CD4-positive, alpha-beta T cell treated with Interleukin-17A for 1 hour (primary cell): Measurements from ENCODE around the gene SSNA1.

ENCODE experiments used
- DNase-seq: peaks from one replicate; pipeline ENCODE4 v3.0.0-alpha.2; 2020

The SSNA1 gene

GRCh38 chr9:137188490-137189296 lies at the start of gene SSNA1, which contains the start of gene ANAPC2:
Gene SSNA1, plus strand, starts transcription at chr9:137188676. Its CDS starts 51 bp downstream, at chr9:137188727.
Gene ANAPC2, minus strand, starts transcription at chr9:137188560. Its CDS starts 28 bp downstream, at chr9:137188532.
- peak; percentile 92 for DNase-seq

DNA sequence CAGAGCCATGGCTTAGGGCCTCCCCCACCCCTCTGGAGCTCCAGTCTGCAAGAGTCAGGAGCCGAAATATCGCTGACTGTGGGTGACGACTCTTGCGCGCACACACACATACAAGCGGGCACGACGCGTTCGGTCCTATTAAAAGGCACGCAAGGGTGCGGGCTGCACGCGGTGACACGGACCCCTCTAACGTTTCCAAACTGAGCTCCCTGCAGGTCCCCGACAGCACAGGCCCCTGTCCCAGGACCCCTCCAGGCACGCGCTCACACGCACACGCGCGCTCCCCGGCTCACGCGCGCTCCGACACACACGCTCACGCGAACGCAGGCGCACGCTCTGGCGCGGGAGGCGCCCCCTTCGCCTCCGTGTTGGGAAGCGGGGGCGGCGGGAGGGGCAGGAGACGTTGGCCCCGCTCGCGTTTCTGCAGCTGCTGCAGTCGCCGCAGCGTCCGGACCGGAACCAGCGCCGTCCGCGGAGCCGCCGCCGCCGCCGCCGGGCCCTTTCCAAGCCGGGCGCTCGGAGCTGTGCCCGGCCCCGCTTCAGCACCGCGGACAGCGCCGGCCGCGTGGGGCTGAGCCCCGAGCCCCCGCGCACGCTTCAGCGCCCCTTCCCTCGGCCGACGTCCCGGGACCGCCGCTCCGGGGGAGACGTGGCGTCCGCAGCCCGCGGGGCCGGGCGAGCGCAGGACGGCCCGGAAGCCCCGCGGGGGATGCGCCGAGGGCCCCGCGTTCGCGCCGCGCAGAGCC lies 49.6 kb upstream of the SSNA1 start, which contains the start of gene GRIN1:
Gene GRIN1 (plus strand): TSS at position 433 of the 746 bp plus-strand sequence. CDS start 333 bp downstream, outside the sequence.
- peak; percentile 16 for DNase-seq

GRCh38 chr9:137139468-137140150 lies 48.9 kb upstream of the SSNA1 start:
- no peak for DNase-seq

- no peak for DNase-seq
Observed at GRCh38 chr9:137140151-137141012, 48.1 kb upstream of the SSNA1 start.

- DNase-seq = no peak
Observed at GRCh38 chr9:137141050-137141810, 47.2 kb upstream of the SSNA1 start.

- no peak for DNase-seq
Observed at GRCh38 chr9:137141976-137142936, 46.2 kb upstream of the SSNA1 start.

GRCh38 chr9:137143459-137143858 lies 45.0 kb upstream of the SSNA1 start:
- DNase-seq = no peak

DNA sequence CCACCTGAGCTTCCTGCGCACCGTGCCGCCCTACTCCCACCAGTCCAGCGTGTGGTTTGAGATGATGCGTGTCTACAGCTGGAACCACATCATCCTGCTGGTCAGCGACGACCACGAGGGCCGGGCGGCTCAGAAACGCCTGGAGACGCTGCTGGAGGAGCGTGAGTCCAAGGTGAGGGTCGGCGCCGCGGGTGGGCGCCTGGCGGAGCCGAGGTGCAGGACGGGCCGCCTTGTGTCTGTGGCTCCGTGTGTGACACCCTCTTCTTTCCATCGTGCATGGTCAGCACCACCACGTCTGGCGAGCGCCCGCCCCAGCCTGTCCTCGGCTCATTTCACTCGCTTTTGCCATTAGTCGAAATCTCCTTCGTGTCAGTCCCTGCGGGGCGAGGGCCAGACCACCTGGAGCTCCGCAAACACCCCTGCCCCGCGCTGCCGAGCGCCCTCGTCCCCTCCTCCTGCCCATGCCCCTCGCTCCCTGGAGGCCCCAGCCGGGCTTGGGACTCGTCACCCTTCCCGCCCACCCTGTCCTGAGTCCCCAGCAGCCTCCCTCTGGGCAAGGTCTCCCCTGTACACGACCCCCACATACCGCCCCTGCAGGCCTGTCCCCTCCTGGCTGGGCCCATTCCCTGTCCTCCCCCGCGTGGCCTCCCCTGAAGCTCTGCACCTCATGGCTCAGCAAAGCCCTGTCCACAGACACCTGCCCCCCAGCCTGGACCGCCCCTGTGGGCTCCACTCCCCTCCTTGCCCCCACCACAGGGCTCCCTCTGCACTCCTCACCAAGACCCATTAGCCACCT lies 42.5 kb upstream of the SSNA1 start:
- DNase-seq = no peak

GRCh38 chr9:137146527-137146918 lies 42.0 kb upstream of the SSNA1 start:
- no peak for DNase-seq

DNA sequence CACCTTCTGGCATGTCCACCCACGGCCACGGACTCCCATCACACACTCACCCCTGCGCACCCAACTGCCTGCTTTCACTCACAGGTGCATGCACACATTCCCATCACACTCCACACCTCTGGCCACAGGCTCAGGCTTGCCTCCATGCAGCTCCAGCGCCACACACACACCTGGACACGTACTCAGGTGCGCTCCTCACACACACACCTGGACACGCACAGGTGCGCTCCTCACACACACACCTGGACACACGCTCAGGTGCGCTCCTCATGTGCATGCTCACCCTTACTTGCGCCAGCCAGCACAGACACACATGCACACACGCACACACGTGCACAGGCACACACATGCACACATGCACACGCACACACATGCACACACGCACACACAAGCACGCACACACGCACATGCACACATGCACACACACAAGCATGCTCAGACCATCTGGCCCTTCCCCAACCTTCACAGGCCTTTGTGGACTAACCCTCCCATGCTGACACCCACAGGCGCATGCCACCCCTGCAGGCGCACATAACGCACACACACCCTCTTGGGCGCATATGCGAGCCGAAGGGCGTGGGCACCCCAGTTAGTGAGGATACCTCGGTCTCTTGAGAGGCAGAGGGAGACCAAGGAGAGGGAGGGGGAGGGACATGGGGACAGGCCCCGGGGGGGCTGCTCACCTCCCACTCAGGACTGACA lies 41.2 kb upstream of the SSNA1 start:
- no peak for DNase-seq

DNA sequence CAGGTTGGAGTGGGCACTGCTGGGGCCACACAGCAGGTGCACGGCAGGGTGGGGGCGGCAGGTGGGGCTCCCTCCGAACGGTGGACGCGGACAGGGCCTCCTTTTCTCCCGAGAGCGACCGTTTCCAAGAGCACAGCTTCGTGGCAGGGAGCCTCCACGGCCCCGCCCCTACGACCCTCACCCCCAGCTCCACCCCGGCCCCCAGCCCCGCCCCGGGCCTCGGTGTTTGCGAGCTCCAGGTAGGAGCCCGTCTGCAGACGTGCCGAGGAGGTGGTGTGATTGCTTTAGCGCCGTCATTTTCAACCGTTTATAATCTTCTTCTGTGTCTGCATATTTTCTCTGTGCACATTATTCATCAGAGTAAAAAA lies 40.7 kb upstream of the SSNA1 start:
- DNase-seq = no peak

DNA sequence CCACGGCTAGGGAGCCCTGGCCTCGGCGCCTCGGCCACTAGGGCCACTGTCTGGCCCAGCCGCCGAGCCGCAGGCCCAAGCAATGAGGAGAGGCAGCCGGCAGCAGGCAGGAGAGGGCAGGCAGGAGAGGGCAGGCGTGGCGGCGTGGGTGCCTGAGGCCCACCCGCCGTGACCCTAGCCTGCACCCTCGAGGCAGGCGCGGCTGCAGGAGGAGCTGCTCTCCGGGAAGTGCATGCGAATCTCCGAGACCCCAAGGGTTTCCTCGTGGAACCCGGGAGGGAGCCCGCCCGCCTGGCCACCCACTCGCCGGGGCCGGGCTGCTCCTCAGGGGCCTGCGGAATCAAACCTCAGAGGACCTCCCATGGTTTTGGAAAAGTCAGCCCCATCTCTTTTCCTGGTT lies 40.2 kb upstream of the SSNA1 start:
- no peak for DNase-seq

DNA sequence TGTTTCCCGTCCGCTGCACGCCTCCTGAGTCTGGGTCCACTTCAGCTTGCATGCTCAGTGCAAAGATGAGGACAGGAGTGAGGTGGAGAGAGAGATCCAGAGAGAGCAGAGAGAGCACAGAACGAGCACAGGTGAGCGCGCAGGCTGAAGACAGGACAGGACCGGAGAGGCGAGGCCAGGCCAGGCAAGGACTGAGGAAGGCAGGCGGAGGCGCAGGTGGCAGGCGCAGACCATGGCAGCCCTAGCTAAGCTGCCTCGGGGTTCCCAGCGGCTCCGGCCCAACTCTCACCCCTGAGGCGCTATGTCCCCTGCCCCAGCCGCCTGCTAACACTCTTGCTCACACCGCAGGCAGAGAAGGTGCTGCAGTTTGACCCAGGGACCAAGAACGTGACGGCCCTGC lies 39.8 kb upstream of the SSNA1 start:
- DNase-seq = no peak

GRCh38 chr9:137149363-137149762 lies 39.1 kb upstream of the SSNA1 start:
- no peak for DNase-seq

- peak; percentile 32 for DNase-seq
Observed at GRCh38 chr9:137149942-137150616, 38.4 kb upstream of the SSNA1 start.

DNA sequence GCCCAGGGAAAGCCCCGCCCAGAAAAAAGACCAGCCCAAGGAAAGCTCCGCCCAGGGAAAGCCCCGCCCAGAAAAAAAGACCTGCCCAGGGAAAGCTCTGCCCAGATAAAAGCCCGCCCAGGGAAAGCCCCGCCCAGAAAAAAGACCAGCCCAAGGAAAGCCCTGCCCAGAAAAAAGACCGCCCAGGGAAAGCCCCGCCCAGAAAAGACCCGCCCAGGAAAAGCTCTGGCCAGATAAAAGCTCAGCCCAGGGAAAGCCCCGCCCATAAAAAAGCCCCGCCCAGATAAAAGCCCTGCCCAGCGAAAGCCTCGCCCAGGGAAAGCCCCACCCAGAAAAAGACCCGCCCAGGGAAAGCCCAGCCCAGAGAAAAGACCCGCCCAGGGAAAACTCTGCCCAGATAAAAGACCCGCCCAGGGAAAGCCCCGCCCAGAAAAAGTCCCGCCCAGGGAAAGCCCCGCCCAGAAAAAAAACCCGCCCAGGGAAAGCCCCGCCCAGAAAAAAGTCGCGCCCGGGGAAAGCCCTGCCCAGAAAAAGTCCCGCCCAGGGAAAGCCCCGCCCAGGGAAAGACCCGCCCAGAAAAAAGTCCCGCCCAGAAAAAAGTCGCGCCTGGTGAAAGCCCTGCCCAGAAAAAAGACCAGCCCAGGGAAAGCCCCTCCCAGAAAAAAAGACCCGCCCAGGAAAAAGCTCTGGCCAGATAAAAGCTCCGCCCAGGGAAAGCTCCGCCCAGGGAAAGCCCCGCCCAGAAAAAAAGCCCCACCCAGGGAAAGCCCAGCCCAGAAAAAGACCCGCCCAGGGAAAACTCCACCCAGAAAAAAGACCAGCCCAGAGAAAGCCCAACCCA lies 37.6 kb upstream of the SSNA1 start:
- peak; percentile 60 for DNase-seq

GRCh38 chr9:137152844-137153405 lies 35.6 kb upstream of the SSNA1 start:
- DNase-seq = no peak
